ENCODE data around the gene IYD.

The IYD gene

GRCh38 chr6:150395388-150396009 is 26.7 kb downstream of the IYD start:
- H3K36me3 ChIP-seq (ENCODE audit: control insufficient read depth, insufficient read depth, low read length) = no peaks in the 10 kb centered on the region
- H3K27me3 ChIP-seq (replicated peaks; ENCODE audit: control insufficient read depth, insufficient read depth, low read length) = no peaks in the 10 kb centered on the region; the same call in none of the 2 replicates
- peak; percentile 75 for TF ChIP-seq CTCF (IDR thresholded peaks at IDR 0.05; ENCODE audit: insufficient read depth, low read length, poor library complexity, severe bottlenecking)
- peak; percentile 4 for DNase-seq (ENCODE audit: extremely low read depth, insufficient read length)
- H3K4me3 ChIP-seq (replicated peaks; ENCODE audit: low read depth, low read length) = no peak overlapping the region

GRCh38 chr6:150403458-150404246 is 34.8 kb downstream of the IYD start:
- Histone ChIP-seq H3K27me3 (replicated peaks; ENCODE audit: control insufficient read depth, insufficient read depth, low read length) (peaks cover 1% of the 10 kb centered on the region), H3K4me3 (replicated peaks; ENCODE audit: low read depth, low read length) (no peak overlapping the region), H3K36me3 (ENCODE audit: control insufficient read depth, insufficient read depth, low read length) (no peaks in the 10 kb centered on the region)
- no peak for TF ChIP-seq CTCF (IDR thresholded peaks at IDR 0.05; ENCODE audit: insufficient read depth, low read length, poor library complexity, severe bottlenecking)
- no peak for DNase-seq (ENCODE audit: extremely low read depth, insufficient read length)

- TF ChIP-seq CTCF (IDR thresholded peaks at IDR 0.05; ENCODE audit: insufficient read depth, low read length, poor library complexity, severe bottlenecking) = no peak
- Histone ChIP-seq H3K36me3 (ENCODE audit: control insufficient read depth, insufficient read depth, low read length) (no peaks in the 10 kb centered on the region), H3K4me3 (replicated peaks; ENCODE audit: low read depth, low read length) (no peak overlapping the region), H3K27me3 (replicated peaks; ENCODE audit: control insufficient read depth, insufficient read depth, low read length) (peaks cover 1% of the 10 kb centered on the region)
- DNase-seq (ENCODE audit: extremely low read depth, insufficient read length) = no peak
Observed at GRCh38 chr6:150406948-150407347, 38.1 kb downstream of the IYD start.

- DNase-seq (ENCODE audit: extremely low read depth, insufficient read length) = no peak
- TF ChIP-seq CTCF (IDR thresholded peaks at IDR 0.05; ENCODE audit: insufficient read depth, low read length, poor library complexity, severe bottlenecking) = no peak
- H3K36me3 ChIP-seq (ENCODE audit: control insufficient read depth, insufficient read depth, low read length) = no peaks in the 10 kb centered on the region
- H3K4me3 ChIP-seq (replicated peaks; ENCODE audit: low read depth, low read length) = no peak overlapping the region
- H3K27me3 ChIP-seq (replicated peaks; ENCODE audit: control insufficient read depth, insufficient read depth, low read length) = peaks cover 1% of the 10 kb centered on the region
Observed at GRCh38 chr6:150408842-150409241, 40.0 kb downstream of the IYD start.

GRCh38 chr6:150409576-150410066 is 40.8 kb downstream of the IYD start:
- Histone ChIP-seq H3K27me3 (replicated peaks; ENCODE audit: control insufficient read depth, insufficient read depth, low read length) (peaks cover 1% of the 10 kb centered on the region), H3K4me3 (replicated peaks; ENCODE audit: low read depth, low read length) (no peak overlapping the region), H3K36me3 (ENCODE audit: control insufficient read depth, insufficient read depth, low read length) (no peaks in the 10 kb centered on the region)
- DNase-seq (ENCODE audit: extremely low read depth, insufficient read length) = no peak
- no peak for TF ChIP-seq CTCF (IDR thresholded peaks at IDR 0.05; ENCODE audit: insufficient read depth, low read length, poor library complexity, severe bottlenecking)

Data from GM06990 (cell line).